CD4-positive, alpha-beta T cell (primary cell): Measurements from ENCODE around the gene WDR27. TPM values are rescaled to one million over a fixed set of nuclear protein-coding genes. Genes with fewer than 3 reads are reported as not detected.

Source experiments
- ATAC-seq: fragments of 200-7000 bp; cut with Tn5 transposase; one replicate; pipeline ENCODE4 v1.10.0; 2022; ENCODE audit warnings: mild to moderate bottlenecking; ENCODE audit not compliant: poor library complexity
- CTCF ChIA-PET: fragments of 350-600 bp; sonication (Branson Sonifier 250); formaldehyde crosslinking; loops from one replicate; lab custom pipeline; 2021; ENCODE audit warnings: antibody characterized with exemption, inconsistent platforms; lab: Charles Lee
- POLR2A ChIA-PET: fragments of 350-600 bp; sonication (Branson Sonifier 250); formaldehyde crosslinking; loops from one replicate; lab custom pipeline; 2021; ENCODE audit warnings: antibody characterized with exemption, inconsistent platforms; lab: Charles Lee
- DNase-seq, 14 experiments: peaks; one replicate each; pipeline ENCODE4 v3.0.0-alpha.2; 2013 to 2020; ENCODE audit warnings: mixed read lengths in 2 of 14
- H3K27ac ChIP-seq, 2 donors: one replicate each; pipeline versions ENCODE4 v1.5.1 to v1.7.0; 2013; ENCODE audit warnings: low read length in 2 of 2, low read depth in 1 of 2, mild to moderate bottlenecking in 1 of 2
- H3K27me3 ChIP-seq, 2 experiments: 1 replicate in 1 of 2; 2 replicates in 1 of 2; pipeline versions ENCODE4 v1.6.1 to v1.7.0; 2013; ENCODE audit warnings: low read length in 2 of 2, control low read depth in 1 of 2, mild to moderate bottlenecking in 1 of 2, moderate library complexity in 1 of 2; ENCODE audit not compliant: insufficient read depth in 2 of 2, control insufficient read depth in 1 of 2
- H3K36me3 ChIP-seq: one replicate; pipeline ENCODE4 v1.6.1; 2013; ENCODE audit warnings: low read length, control low read depth; ENCODE audit not compliant: insufficient read depth
- H3K4me1 ChIP-seq: one replicate; pipeline ENCODE4 v1.6.1; 2013; ENCODE audit warnings: low read length, control low read depth; ENCODE audit not compliant: insufficient read depth
- H3K4me3 ChIP-seq: one replicate; pipeline ENCODE4 v1.5.1; 2013; ENCODE audit warnings: mild to moderate bottlenecking, low read length, moderate library complexity
- H3K9me3 ChIP-seq, 2 experiments: 1 replicate in 1 of 2; 2 replicates in 1 of 2; pipeline versions ENCODE4 v1.6.1 to v1.7.0; 2013; ENCODE audit warnings: low read length in 2 of 2, mild to moderate bottlenecking in 2 of 2, control low read depth in 1 of 2, moderate library complexity in 1 of 2; ENCODE audit not compliant: control insufficient read depth in 1 of 2, insufficient read depth in 1 of 2
- H3K27ac Mint-ChIP-seq: one replicate; pipeline ENCODE4 v1.8.0; 2020; ENCODE audit warnings: mixed read lengths
- H3K27me3 Mint-ChIP-seq: one replicate; pipeline ENCODE4 v1.8.0; 2021; ENCODE audit warnings: mixed read lengths
- H3K36me3 Mint-ChIP-seq: one replicate; pipeline ENCODE4 v1.8.0; 2021; ENCODE audit warnings: low read depth, mixed read lengths
- H3K4me1 Mint-ChIP-seq: one replicate; pipeline ENCODE4 v1.8.0; 2021; ENCODE audit warnings: low read depth, mixed read lengths
- H3K4me3 Mint-ChIP-seq: one replicate; pipeline ENCODE4 v1.8.0; 2020; ENCODE audit warnings: mild to moderate bottlenecking, mixed read lengths
- H3K9me3 Mint-ChIP-seq: one replicate; pipeline ENCODE4 v1.8.0; 2020; ENCODE audit warnings: mixed read lengths
- intact Hi-C, 2 experiments: fragments of 100-400 bp; cut with DNase I in 1 of 2; cut with micrococcal nuclease in 1 of 2; formaldehyde crosslinking; loops; one replicate each; pipeline versions ENCODE4 v1.15.1 to v1.9.0; 2023 to 2025; cut with DNase I, micrococcal nuclease
- total RNA-seq, 174 experiments: library from RNA in 2 of 174; stranded (reverse) in 2 of 174; gene quantifications; one replicate each; pipeline ENCODE4 v1.2.3 and lab custom pipeline; 2021 to 2026
- TF ChIP-seq, protein P1 (sequence below): fragments of 200-600 bp; IDR thresholded peaks from one replicate; pipeline ENCODE4 v1.8.0; 2022; ENCODE audit warnings: antibody characterized with exemption, mild to moderate bottlenecking

The WDR27 gene
- total RNA-seq, 2 experiments from 2014 or later: 22.0 to 23.5 TPM

DNA sequence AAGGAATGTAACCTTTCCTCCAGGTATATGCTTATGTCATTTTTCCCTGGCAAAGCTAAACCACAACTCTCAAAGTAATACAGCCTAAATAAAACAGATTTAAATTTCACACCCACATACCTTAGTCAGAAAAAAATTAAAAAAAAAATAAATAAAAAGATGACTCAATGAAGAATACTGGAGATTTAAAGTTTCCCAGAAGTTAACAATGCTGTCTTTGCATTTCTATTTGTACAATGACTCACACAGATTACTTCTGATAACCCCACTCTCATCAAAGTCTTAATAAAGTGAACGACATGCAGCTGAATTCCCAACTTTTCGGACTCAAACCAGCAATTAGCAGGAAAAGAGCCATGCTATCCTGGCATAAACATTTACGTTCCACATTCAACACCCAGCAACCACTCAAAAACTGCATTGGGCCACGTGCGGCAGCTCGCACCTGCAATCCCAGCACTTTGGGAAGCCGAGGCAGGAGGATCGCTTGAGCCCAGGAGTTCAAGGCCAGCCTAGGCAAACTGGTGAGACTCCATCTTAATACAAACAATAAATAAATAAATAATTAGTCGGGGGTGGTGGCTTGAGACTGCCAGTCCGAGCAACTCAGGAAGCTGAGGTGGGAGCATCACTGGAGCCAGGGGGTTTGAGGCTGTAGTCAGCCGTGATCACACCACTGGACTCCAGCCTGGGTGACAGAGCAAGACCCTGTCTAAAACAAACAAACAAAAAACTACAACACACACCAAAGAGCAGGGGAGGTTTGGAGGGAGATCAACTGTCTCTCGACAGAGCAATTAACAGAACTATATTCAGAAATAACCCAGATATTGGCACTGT lies 130.5 kb downstream of the WDR27 start:
- Histone ChIP-seq H3K4me1 (no peaks in the 10 kb centered on the region), H3K4me3 (no peak overlapping the region), H3K36me3 (no peaks in the 10 kb centered on the region), H3K27ac (no peak overlapping the region), H3K27me3 (no peaks in the 10 kb centered on the region), H3K9me3 (no peaks in the 10 kb centered on the region)
- POLR2A ChIA-PET: no interaction called here
- intact Hi-C loops: no loop called here
- CTCF ChIA-PET: no interaction called here
- peaks cover 9% of the 10 kb centered on the region for H3K4me1 Mint-ChIP-seq
- no peak for DNase-seq
- H3K27me3 Mint-ChIP-seq: no peaks in the 10 kb centered on the region
- no peaks in the 10 kb centered on the region for H3K36me3 Mint-ChIP-seq
- TF ChIP-seq, protein P1, sequence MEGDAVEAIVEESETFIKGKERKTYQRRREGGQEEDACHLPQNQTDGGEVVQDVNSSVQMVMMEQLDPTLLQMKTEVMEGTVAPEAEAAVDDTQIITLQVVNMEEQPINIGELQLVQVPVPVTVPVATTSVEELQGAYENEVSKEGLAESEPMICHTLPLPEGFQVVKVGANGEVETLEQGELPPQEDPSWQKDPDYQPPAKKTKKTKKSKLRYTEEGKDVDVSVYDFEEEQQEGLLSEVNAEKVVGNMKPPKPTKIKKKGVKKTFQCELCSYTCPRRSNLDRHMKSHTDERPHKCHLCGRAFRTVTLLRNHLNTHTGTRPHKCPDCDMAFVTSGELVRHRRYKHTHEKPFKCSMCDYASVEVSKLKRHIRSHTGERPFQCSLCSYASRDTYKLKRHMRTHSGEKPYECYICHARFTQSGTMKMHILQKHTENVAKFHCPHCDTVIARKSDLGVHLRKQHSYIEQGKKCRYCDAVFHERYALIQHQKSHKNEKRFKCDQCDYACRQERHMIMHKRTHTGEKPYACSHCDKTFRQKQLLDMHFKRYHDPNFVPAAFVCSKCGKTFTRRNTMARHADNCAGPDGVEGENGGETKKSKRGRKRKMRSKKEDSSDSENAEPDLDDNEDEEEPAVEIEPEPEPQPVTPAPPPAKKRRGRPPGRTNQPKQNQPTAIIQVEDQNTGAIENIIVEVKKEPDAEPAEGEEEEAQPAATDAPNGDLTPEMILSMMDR: no peak
- ATAC-seq: no peak
- H3K9me3 Mint-ChIP-seq: no peaks in the 10 kb centered on the region
- no peak overlapping the region for H3K27ac Mint-ChIP-seq
- H3K4me3 Mint-ChIP-seq: no peak overlapping the region

DNA sequence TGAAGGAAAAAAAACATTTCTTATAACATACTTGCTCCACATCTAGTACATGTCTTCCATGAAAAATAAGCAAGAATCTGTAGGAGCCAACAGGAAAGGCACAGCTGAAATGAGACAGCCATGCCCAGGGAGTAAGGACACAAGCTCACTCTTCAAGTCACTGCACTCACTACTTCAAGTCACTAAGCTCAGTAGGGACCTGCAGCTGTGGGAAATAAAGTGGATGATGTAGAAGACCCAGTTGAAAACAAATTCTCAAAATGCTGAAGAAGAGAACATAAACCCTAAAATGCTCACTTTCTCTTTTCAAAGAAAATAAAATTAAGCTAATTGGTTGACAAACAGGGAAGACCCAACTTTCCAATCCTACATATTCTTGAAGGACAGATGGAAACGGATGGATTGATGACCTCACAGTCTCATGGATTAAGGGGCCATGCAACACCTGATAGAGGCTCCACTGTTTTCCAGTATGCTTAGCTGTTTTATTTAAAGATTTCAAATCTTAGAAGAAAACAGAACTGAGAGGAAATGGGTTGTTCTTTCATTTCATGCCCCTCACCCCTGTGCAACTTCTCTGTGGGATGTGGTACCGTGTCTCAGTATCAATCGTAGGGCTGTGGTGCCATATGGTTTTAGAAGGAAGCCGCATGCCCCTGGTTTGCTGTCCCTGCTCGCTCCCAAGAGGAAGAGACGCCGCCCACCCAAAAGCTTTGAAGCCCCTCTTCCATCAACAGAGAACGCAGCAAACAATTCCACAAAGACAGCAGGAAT lies 133.3 kb downstream of the WDR27 start:
- Histone ChIP-seq H3K9me3 (peaks cover 0 to 4% of the 10 kb centered on the region in 2 experiments), H3K27ac (no peak overlapping the region), H3K4me3 (no peak overlapping the region), H3K36me3 (no peaks in the 10 kb centered on the region), H3K4me1 (no peaks in the 10 kb centered on the region), H3K27me3 (no peaks in the 10 kb centered on the region)
- no peaks in the 10 kb centered on the region for H3K9me3 Mint-ChIP-seq
- TF ChIP-seq, protein P1: no peak
- H3K4me3 Mint-ChIP-seq: no peak overlapping the region
- H3K36me3 Mint-ChIP-seq: peaks cover 3% of the 10 kb centered on the region
- POLR2A ChIA-PET: interaction anchor here (1.0 kb wide), 1 partner anchor 16 kb away, joined by 3 read pairs; no protein-coding TSS in a partner anchor
- intact Hi-C loops: no loop called here
- H3K27ac Mint-ChIP-seq: no peak overlapping the region
- CTCF ChIA-PET: no interaction called here
- H3K4me1 Mint-ChIP-seq: peaks cover 9% of the 10 kb centered on the region
- no peaks in the 10 kb centered on the region for H3K27me3 Mint-ChIP-seq
- DNase-seq (no peak), ATAC-seq (no peak)

DNA sequence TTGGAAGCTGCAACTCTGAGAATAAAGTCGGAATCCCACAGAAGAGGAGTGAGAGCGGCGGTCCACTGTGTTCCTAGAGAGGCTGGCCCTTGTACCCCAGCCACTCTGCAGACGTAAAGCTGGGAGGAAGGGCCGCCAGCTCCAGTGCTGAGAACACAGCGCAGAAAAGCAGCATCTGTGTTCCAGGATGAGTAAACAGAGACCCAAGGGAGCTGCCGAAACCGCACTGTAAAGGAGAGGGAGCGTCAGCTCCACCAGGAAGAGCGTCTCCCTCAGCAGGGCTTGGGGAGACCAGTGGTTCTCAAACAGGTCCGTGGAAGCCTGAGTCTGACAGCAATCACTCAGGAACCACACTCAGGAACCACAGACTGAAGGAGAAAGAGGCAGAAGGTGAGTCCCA lies 134.0 kb downstream of the WDR27 start:
- H3K4me3 Mint-ChIP-seq: no peak overlapping the region
- no peak overlapping the region for H3K27ac ChIP-seq
- H3K36me3 ChIP-seq: no peaks in the 10 kb centered on the region
- no peak overlapping the region for H3K27ac Mint-ChIP-seq
- H3K4me1 Mint-ChIP-seq: peaks cover 9% of the 10 kb centered on the region
- POLR2A ChIA-PET: no interaction called here
- DNase-seq (no peak), ATAC-seq (no peak)
- H3K4me3 ChIP-seq: no peak overlapping the region
- intact Hi-C loops: no loop called here
- H3K36me3 Mint-ChIP-seq: peaks cover 10% of the 10 kb centered on the region
- no peaks in the 10 kb centered on the region for H3K4me1 ChIP-seq
- TF ChIP-seq, protein P1: no peak
- CTCF ChIA-PET: no interaction called here
- no peaks in the 10 kb centered on the region for H3K27me3 Mint-ChIP-seq
- no peaks in the 10 kb centered on the region for H3K9me3 Mint-ChIP-seq
- peaks cover 0 to 9% of the 10 kb centered on the region in 2 experiments for H3K9me3 ChIP-seq
- H3K27me3 ChIP-seq: no peaks in the 10 kb centered on the region
